Heart right ventricle (tissue), 16 donors: Measurements from ENCODE around the gene GTF2H1. TPM values are rescaled to one million over a fixed set of nuclear protein-coding genes. Genes with fewer than 3 reads are reported as not detected.

Experiments used
- ATAC-seq, 8 donors: fragments of 200-7000 bp; cut with Tn5 transposase; one replicate each; pipeline ENCODE4 v1.9.1; 2020; ENCODE audit warnings: mild to moderate bottlenecking in 8 of 8, moderate library complexity in 8 of 8, moderate number of reproducible peaks in 1 of 8
- DNase-seq, 2 donors: peaks; one replicate each; pipeline ENCODE4 v3.0.0-alpha.2; 2020
- H3K27ac ChIP-seq, 10 donors: fragments of 200-600 bp; sonication (generic) in 2 of 10; one replicate each; pipeline versions ENCODE4 v1.5.0 to v1.8.0; 2020 to 2022; ENCODE audit warnings: mild to moderate bottlenecking in 3 of 10
- H3K27me3 ChIP-seq, 7 donors: fragments of 200-600 bp; one replicate each; pipeline ENCODE4 v1.8.0; 2021 to 2022; ENCODE audit warnings: mild to moderate bottlenecking in 2 of 7
- H3K36me3 ChIP-seq, 9 donors: fragments of 200-600 bp; sonication (generic) in 1 of 9; one replicate each; pipeline versions ENCODE4 v1.5.0 to v1.8.0; 2020 to 2022; ENCODE audit warnings: mild to moderate bottlenecking in 2 of 9
- H3K4me1 ChIP-seq, 9 donors: fragments of 200-600 bp; sonication (generic) in 1 of 9; one replicate each; pipeline versions ENCODE4 v1.5.0 to v1.8.0; 2020 to 2022; ENCODE audit warnings: mild to moderate bottlenecking in 4 of 9
- H3K4me3 ChIP-seq, 10 donors: fragments of 200-600 bp; sonication (generic) in 2 of 10; one replicate each; pipeline versions ENCODE4 v1.5.0 to v1.8.0; 2020 to 2022; ENCODE audit warnings: mild to moderate bottlenecking in 7 of 10, moderate library complexity in 2 of 10
- H3K9me3 ChIP-seq, 11 donors: fragments of 200-600 bp in 10 of 11; sonication (generic) in 2 of 11; one replicate each; pipeline versions ENCODE4 v1.5.0 to v1.8.0; 2013 to 2022; ENCODE audit warnings: mild to moderate bottlenecking in 2 of 11, control low read depth in 1 of 11, moderate library complexity in 1 of 11
- CTCF ChIP-seq, 9 donors: fragments of 200-600 bp; sonication (generic) in 2 of 9; IDR thresholded peaks; one replicate each; pipeline versions ENCODE4 v1.5.0 to v1.8.0; 2021 to 2022; ENCODE audit warnings: antibody characterized with exemption in 9 of 9, mild to moderate bottlenecking in 5 of 9, moderate library complexity in 1 of 9
- WGBS, 2 donors: extraction: QIAGEN DNeasy Blood & Tissue Kit; methylation state at CpG; one replicate each; pipeline ENCODE4 v1.1.7; 2013; ENCODE audit warnings: inconsistent platforms in 1 of 2; 5-methylcytosine and 5-hydroxymethylcytosine counted together
- intact Hi-C, 10 donors: fragments of 100-400 bp; cut with DNase I; formaldehyde crosslinking; loops; one replicate each; pipeline versions ENCODE4 v1.11.1 to v1.14.2; 2022
- polyA plus RNA-seq, 2 donors: library from polyadenylated mRNA; stranded (reverse); fragments of 200-250 nt; gene quantifications; one replicate each; pipeline ENCODE4 v1.2.3, GENCODE V29; 2013
- total RNA-seq, 10 donors: library from RNA; stranded (reverse); fragmentation: NEBNext Ultra II Directional in 3 of 10; extraction: Animal tissue kit (Norgen Biotek cat#: 25700) in 3 of 10; gene quantifications; one replicate each; pipeline versions ENCODE4 v1.2.1 to v1.2.4, GENCODE V29; 2021 to 2023
- donor health status: Arrhythmogenic right ventricular cardiomyopathy.
- donor health status: ischemic (EF 13 %, LVEDD 7.1; RV severe dilation, severe dysfunction).
- donor health status: healthy with polysubstance abuse.
- donor health status: DM: no; HTN: yes; CAD: no.
- donor health status: DM: no; HTN: no; CAD: no.
- donor health status: ischemic (EF 25% LVEDD 6.9; RV normal size, moderate dysfunction).
- donor health status: ischemic (EF 25% LVEDD 5.7; RV mildly dilated, moderate dysfunction).
- donor health status: healthy.
- donor health status: DM: yes; HTN: yes; CAD: no.
- donor health status: Ischemic cardiomyopathy.
- donor health status: ischemic (EF 35%, LVEDD 5.7; RV mildly dilated, moderate dysfunction).
- donor health status: nonischemic (EF 11% LVEDD 7.7; RV severe dilation, severe dysfunction).
- donor health status: DM: yes; HTN: yes; CAD: no.
- donor health status: PGD.
- donor health status: ischemic (EF 29% LVEDD 5.4; RV normal size, mild dysfunction).
- donor health status: nonischemic (EF 23%, LVEDD 6.1; RV moderate dilation, normal function).

GTF2H1 gene
- total and polyA plus RNA-seq, 12 donors: 14.9 to 27.9 (median 24.3) TPM

- intact Hi-C loops: no loop called here
- DNase-seq (no peak), ATAC-seq (no peak)
- H3K36me3 ChIP-seq: no peaks in the 10 kb centered on the region
- WGBS, 2 donors: 93 to 97% methylated on average over 1 of the region's 1 CpG
- TF ChIP-seq CTCF (IDR thresholded peaks at IDR 0.05): no peak
- H3K9me3 ChIP-seq: no peaks in the 10 kb centered on the region
- no peaks in the 10 kb centered on the region for H3K27me3 ChIP-seq
- no peaks in the 10 kb centered on the region for H3K4me1 ChIP-seq
- H3K27ac ChIP-seq: no peak overlapping the region
- no peak overlapping the region for H3K4me3 ChIP-seq
Measured at GRCh38 chr11:18375941-18376340, 53.6 kb downstream of the GTF2H1 start.

DNA sequence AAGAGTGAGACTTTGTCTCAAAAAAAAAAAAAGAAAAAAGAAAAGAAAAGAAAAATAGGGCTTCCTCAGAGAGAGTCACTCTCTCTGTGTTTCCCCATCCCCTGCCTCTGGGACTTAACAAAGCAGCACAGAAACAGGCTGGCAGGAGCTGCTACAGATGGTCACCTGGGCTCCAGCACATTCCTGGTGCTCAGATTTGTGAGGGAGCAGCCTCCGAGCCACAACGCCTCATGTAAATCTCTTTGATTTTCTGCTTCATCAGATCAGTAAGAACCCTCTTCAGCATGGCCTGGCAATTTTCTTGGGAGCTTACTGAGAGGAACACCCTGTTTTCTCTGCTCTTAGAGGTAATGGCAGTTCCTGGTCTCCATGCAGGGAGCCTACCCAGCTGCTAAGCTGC, 56.8 kb downstream of the GTF2H1 start:
- no peaks in the 10 kb centered on the region for H3K9me3 ChIP-seq
- no peak overlapping the region for H3K27ac ChIP-seq
- DNase-seq (no peak), ATAC-seq (no peak)
- no peaks in the 10 kb centered on the region for H3K36me3 ChIP-seq
- 71 to 98% methylated on average over 2 of the region's 2 CpGs for WGBS, 2 donors
- intact Hi-C loops: no loop called here
- TF ChIP-seq CTCF (IDR thresholded peaks at IDR 0.05): no peak
- H3K4me3 ChIP-seq: no peak overlapping the region
- no peaks in the 10 kb centered on the region for H3K27me3 ChIP-seq
- H3K4me1 ChIP-seq: peaks cover 8 to 18% (median 16%) of the 10 kb centered on the region in 9 donors

- no peaks in the 10 kb centered on the region for H3K9me3 ChIP-seq
- no peaks in the 10 kb centered on the region for H3K36me3 ChIP-seq
- DNase-seq: peak; percentile 56 to 74
- H3K4me1 ChIP-seq: peaks cover 13 to 32% (median 26%) of the 10 kb centered on the region in 9 donors
- WGBS, 2 donors: 21 to 26% methylated on average over 9 of the region's 9 CpGs
- peak overlapping the region in 1 of 10 donors; percentile 4 for H3K4me3 ChIP-seq
- H3K27me3 ChIP-seq: no peaks in the 10 kb centered on the region
- peak overlapping the region; percentile 89 to 98 (median 94) for H3K27ac ChIP-seq
- TF ChIP-seq CTCF (IDR thresholded peaks at IDR 0.05): no peak
- intact Hi-C loops: loop anchor here in 3 of 10 donors (1.0 to 5.0 kb wide), 4 partner anchors 11 to 61 kb away; partner anchors contain the start of genes GTF2H1 (in 2 of the 3), HPS5 (in 2 of the 3) and LDHA (in 1 of the 3)
- ATAC-seq: peak; percentile 87 to 96 (median 90)
Measured at GRCh38 chr11:18383388-18384156, 61.2 kb downstream of the GTF2H1 start.

DNA sequence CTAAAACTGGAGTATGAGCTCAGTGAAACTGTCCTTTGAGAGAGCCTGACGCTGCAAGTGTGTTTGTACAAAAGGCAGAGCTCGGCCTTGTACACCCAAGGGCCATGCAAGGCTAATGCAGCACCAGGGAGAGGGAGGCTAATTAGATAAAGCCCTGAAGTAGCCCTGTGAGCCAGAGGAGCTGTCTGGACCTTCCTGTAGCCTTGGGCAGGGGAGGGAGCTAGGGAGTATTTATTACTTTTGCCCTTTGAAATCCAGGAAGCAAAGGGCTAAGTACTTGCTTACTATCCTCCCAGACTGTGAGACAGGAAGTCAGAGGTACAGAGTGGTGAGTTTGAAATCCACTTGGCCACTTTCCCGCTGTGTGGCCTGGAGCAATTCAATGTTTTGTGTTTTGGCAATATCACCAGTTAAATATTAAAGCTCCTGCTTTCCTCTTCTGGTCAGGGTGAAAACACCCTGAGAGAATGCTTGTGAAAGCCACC, 61.8 kb downstream of the GTF2H1 start:
- Histone ChIP-seq H3K27ac (peak overlapping the region; percentile 89 to 98 (median 94)), H3K36me3 (no peaks in the 10 kb centered on the region), H3K4me1 (peaks cover 13 to 32% (median 26%) of the 10 kb centered on the region in 9 donors), H3K4me3 (peak overlapping the region in 1 of 10 donors; percentile 4), H3K9me3 (no peaks in the 10 kb centered on the region), H3K27me3 (no peaks in the 10 kb centered on the region)
- TF ChIP-seq CTCF (IDR thresholded peaks at IDR 0.05): peak in 1 of 9 donors; percentile 4
- ATAC-seq (peak; percentile 76 to 90 (median 84)), DNase-seq (peak; percentile 29 to 69)
- intact Hi-C loops: loop anchor here in 3 of 10 donors (1.0 to 5.0 kb wide), 4 partner anchors 10 to 62 kb away; partner anchors contain the start of genes GTF2H1 (in 2 of the 3), HPS5 (in 2 of the 3) and LDHA (in 1 of the 3)
- 6 to 7% methylated on average over 3 of the region's 3 CpGs for WGBS, 2 donors
